CD14-positive monocyte (primary cell): ENCODE results near the gene GYPC. TPM values are rescaled to one million over a fixed set of nuclear protein-coding genes. Genes with fewer than 3 reads are reported as not detected.

ENCODE experiments used
- DNase-seq, 3 donors: peaks; one replicate each; pipeline ENCODE4 v3.0.0-alpha.2; 2011 to 2022
- H2AFZ ChIP-seq: 2 replicates; pipeline ENCODE4 v1.6.0; 2012; ENCODE audit warnings: mild to moderate bottlenecking, low read depth, low read length, inconsistent platforms; ENCODE audit not compliant: insufficient read depth, poor library complexity, severe bottlenecking
- H3K27ac ChIP-seq, 2 donors: 1 replicate in 1 of 2; 2 replicates in 1 of 2; pipeline ENCODE4 v1.5.1; 2012 to 2013; ENCODE audit warnings: low read length in 2 of 2, control low read depth in 1 of 2, inconsistent platforms in 1 of 2, low read depth in 1 of 2, mild to moderate bottlenecking in 1 of 2
- H3K27me3 ChIP-seq, 2 donors: one replicate each; pipeline versions ENCODE4 v1.6.0 to v1.6.1; 2011 to 2013; ENCODE audit warnings: low read length in 2 of 2; ENCODE audit not compliant: control insufficient read depth in 2 of 2, insufficient read depth in 2 of 2
- H3K36me3 ChIP-seq, 2 donors: replicated peaks in 1 of 2; 1 replicate in 1 of 2; 2 replicates in 1 of 2; pipeline versions ENCODE4 v1.5.1 to v1.6.1; 2012 to 2013; ENCODE audit warnings: low read length in 2 of 2, control low read depth in 1 of 2, inconsistent platforms in 1 of 2, mild to moderate bottlenecking in 1 of 2; ENCODE audit not compliant: insufficient read depth in 2 of 2, control insufficient read depth in 1 of 2
- H3K4me1 ChIP-seq, 2 donors: 1 replicate in 1 of 2; 2 replicates in 1 of 2; pipeline versions ENCODE4 v1.5.1 to v1.6.1; 2012 to 2013; ENCODE audit warnings: low read length in 2 of 2, control low read depth in 1 of 2, inconsistent platforms in 1 of 2, mild to moderate bottlenecking in 1 of 2, moderate library complexity in 1 of 2; ENCODE audit not compliant: insufficient read depth in 2 of 2, control insufficient read depth in 1 of 2
- H3K4me2 ChIP-seq: replicated peaks from 2 replicates; pipeline ENCODE3; 2012; ENCODE audit warnings: low read length, moderate library complexity, mild to moderate bottlenecking; ENCODE audit not compliant: poor library complexity, severe bottlenecking; ENCODE audit errors: extremely low read depth
- H3K4me3 ChIP-seq, 3 experiments: fragments of 200-600 bp in 1 of 3; sonication (generic) in 1 of 3; replicated peaks in 1 of 3; 1 replicate in 2 of 3; 2 replicates in 1 of 3; pipeline ENCODE4 v1.5.1; 2011 to 2013; ENCODE audit warnings: low read length in 3 of 3, mild to moderate bottlenecking in 3 of 3, control low read depth in 2 of 3, low read depth in 2 of 3, inconsistent platforms in 1 of 3, moderate library complexity in 1 of 3
- H3K79me2 ChIP-seq: 2 replicates; pipeline ENCODE4 v1.6.0; 2012; ENCODE audit warnings: mild to moderate bottlenecking, control low read depth, inconsistent platforms, low read length, moderate library complexity; ENCODE audit not compliant: insufficient read depth
- H3K9ac ChIP-seq: 2 replicates; pipeline ENCODE4 v1.6.0; 2017; ENCODE audit warnings: low read length, mild to moderate bottlenecking; ENCODE audit not compliant: insufficient read depth, poor library complexity, severe bottlenecking
- H3K9me3 ChIP-seq, 2 donors: replicated peaks in 1 of 2; 1 replicate in 1 of 2; 2 replicates in 1 of 2; pipeline versions ENCODE4 v1.5.1 to v1.6.1; 2012 to 2013; ENCODE audit warnings: low read length in 2 of 2, control low read depth in 1 of 2; ENCODE audit not compliant: control insufficient read depth in 1 of 2, insufficient read depth in 1 of 2
- H4K20me1 ChIP-seq: 2 replicates; pipeline ENCODE4 v1.6.0; 2012; ENCODE audit warnings: mild to moderate bottlenecking, low read length, control low read depth, moderate library complexity; ENCODE audit not compliant: insufficient read depth
- H3K27ac Mint-ChIP-seq, 7 donors: one replicate each; pipeline ENCODE4 v1.8.0; 2020; ENCODE audit warnings: mild to moderate bottlenecking in 7 of 7, mixed read lengths in 7 of 7, moderate library complexity in 6 of 7, inconsistent platforms in 2 of 7
- H3K27me3 Mint-ChIP-seq, 3 donors: one replicate each; pipeline ENCODE4 v1.8.0; 2021 to 2022; ENCODE audit warnings: low read depth in 3 of 3, mild to moderate bottlenecking in 3 of 3, mixed read lengths in 3 of 3, moderate library complexity in 3 of 3, inconsistent platforms in 1 of 3
- H3K36me3 Mint-ChIP-seq, 2 donors: one replicate each; pipeline ENCODE4 v1.8.0; 2020; ENCODE audit warnings: mixed read lengths in 2 of 2, inconsistent platforms in 1 of 2, mild to moderate bottlenecking in 1 of 2
- H3K4me1 Mint-ChIP-seq: one replicate; pipeline ENCODE4 v1.8.0; 2020; ENCODE audit warnings: mild to moderate bottlenecking, mixed read lengths
- H3K4me3 Mint-ChIP-seq, 2 donors: one replicate each; pipeline ENCODE4 v1.8.0; 2020; ENCODE audit warnings: mild to moderate bottlenecking in 2 of 2, mixed read lengths in 2 of 2, moderate library complexity in 1 of 2
- H3K9me3 Mint-ChIP-seq, 7 donors: one replicate each; pipeline ENCODE4 v1.8.0; 2020 to 2022; ENCODE audit warnings: mixed read lengths in 7 of 7, mild to moderate bottlenecking in 6 of 7, moderate library complexity in 6 of 7, inconsistent platforms in 2 of 7
- WGBS: methylation state at CpG from one replicate; pipeline ENCODE4 v1.1.5; 2013; ENCODE audit warnings: missing lambda C conversion rate; ENCODE audit not compliant: insufficient coverage; 5-methylcytosine and 5-hydroxymethylcytosine counted together
- intact Hi-C, 2 donors: fragments of 100-400 bp; cut with micrococcal nuclease; formaldehyde crosslinking; loops; one replicate each; pipeline versions ENCODE4 v1.15.0 to v1.15.1; 2023
- polyA plus RNA-seq, 3 donors: library from polyadenylated mRNA; depleted of rRNA in 1 of 3; unstranded in 2 of 3; stranded (reverse) in 1 of 3; fragments of 300-500 nt in 2 of 3; fragments of >200 nt in 1 of 3; fragmentation: Illumina TruSeq in 2 of 3; gene quantifications; 1 replicate in 2 of 3; 2 replicates in 1 of 3; pipeline ENCODE4 v1.2.3, GENCODE V29; 2012 to 2021
- TF ChIP-seq, protein P1 (sequence below): fragments of 200-600 bp; IDR thresholded peaks from one replicate; pipeline ENCODE4 v1.8.0; 2022; ENCODE audit warnings: antibody characterized with exemption, mild to moderate bottlenecking

The GYPC gene
- polyA plus RNA-seq, 3 donors: 20.0 to 36.1 (median 21.7) TPM

DNA sequence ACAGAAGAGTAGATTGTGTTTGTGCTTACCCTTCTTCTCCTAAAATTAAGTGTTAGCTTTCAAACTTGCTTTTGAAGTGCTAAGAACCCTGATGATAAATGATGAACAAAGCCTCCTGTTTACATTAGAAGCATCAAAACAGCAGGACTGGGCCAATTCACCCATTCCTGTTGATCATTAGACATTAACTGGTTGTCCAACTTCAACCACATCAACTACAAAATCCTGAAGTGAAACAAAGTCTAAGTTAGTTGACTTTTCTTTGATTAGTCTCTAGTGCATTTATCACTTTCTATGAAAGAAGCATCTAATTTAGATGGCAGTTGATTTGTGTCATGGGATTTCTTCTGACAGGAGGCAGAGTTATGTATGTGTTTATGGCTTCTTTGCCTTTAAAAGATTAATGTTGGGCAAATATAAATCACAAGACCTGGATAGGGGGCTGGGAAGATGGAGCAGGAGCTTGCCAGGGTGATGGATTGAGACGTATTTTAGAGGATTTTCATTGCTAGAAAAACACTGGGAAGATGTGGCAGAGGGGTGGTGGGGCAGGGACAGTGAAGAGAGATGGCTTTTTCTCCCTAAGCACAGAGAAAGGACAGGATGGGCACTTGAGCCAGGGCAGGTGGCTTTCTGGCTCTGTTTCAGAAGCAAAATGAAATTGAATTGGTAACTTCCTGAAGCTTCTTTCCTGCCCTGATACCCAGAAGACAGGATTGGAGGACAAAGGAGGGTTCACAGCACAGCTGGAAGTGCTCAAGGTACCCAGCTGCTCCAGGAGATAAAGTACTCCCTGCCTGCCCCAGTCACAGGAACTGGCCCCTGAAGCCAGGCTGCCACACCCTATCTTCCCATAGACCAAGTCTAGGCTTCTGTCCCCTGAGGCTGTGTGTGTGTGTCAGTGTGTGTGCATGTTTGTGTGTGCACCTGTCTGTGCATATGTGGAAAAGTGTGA lies 20.5 kb downstream of the GYPC start:
- Histone ChIP-seq H3K4me3 (no peak overlapping the region), H2AFZ (no peak overlapping the region), H3K27me3 (no peaks in the 10 kb centered on the region), H3K79me2 (peaks cover 81% of the 10 kb centered on the region), H3K9me3 (peaks cover 21 to 23% of the 10 kb centered on the region in 2 donors), H3K9ac (no peak overlapping the region), H4K20me1 (no peaks in the 10 kb centered on the region), H3K4me1 (no peaks in the 10 kb centered on the region), H3K4me2 (no peak overlapping the region), H3K27ac (peak overlapping the region in 1 of 2 donors; percentile 6), H3K36me3 (peaks cover 5 to 40% of the 10 kb centered on the region in 2 donors)
- Mint-ChIP-seq H3K4me1 (peaks cover 4% of the 10 kb centered on the region), H3K9me3 (peaks cover 8 to 28% (median 22%) of the 10 kb centered on the region in 7 donors), H3K27ac (peak overlapping the region in 3 of 7 donors; percentile 10 to 44 (median 21)), H3K36me3 (peaks cover 48 to 59% of the 10 kb centered on the region in 2 donors), H3K27me3 (peaks cover 0 to 3% (median 2%) of the 10 kb centered on the region in 3 donors), H3K4me3 (no peak overlapping the region)
- TF ChIP-seq, protein P1, sequence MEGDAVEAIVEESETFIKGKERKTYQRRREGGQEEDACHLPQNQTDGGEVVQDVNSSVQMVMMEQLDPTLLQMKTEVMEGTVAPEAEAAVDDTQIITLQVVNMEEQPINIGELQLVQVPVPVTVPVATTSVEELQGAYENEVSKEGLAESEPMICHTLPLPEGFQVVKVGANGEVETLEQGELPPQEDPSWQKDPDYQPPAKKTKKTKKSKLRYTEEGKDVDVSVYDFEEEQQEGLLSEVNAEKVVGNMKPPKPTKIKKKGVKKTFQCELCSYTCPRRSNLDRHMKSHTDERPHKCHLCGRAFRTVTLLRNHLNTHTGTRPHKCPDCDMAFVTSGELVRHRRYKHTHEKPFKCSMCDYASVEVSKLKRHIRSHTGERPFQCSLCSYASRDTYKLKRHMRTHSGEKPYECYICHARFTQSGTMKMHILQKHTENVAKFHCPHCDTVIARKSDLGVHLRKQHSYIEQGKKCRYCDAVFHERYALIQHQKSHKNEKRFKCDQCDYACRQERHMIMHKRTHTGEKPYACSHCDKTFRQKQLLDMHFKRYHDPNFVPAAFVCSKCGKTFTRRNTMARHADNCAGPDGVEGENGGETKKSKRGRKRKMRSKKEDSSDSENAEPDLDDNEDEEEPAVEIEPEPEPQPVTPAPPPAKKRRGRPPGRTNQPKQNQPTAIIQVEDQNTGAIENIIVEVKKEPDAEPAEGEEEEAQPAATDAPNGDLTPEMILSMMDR: no peak
- no peak for DNase-seq
- intact Hi-C loops: no loop called here
- 92% methylated on average over 1 of the region's 1 CpG for WGBS

- H3K36me3 Mint-ChIP-seq: peaks cover 45 to 53% of the 10 kb centered on the region in 2 donors
- Histone ChIP-seq H4K20me1 (no peaks in the 10 kb centered on the region), H3K4me2 (no peak overlapping the region), H3K4me1 (peaks cover 5 to 6% of the 10 kb centered on the region in 2 donors), H3K9me3 (peaks cover 21 to 23% of the 10 kb centered on the region in 2 donors), H3K9ac (no peak overlapping the region), H3K36me3 (peaks cover 5 to 44% of the 10 kb centered on the region in 2 donors), H2AFZ (no peak overlapping the region), H3K27me3 (no peaks in the 10 kb centered on the region), H3K4me3 (no peak overlapping the region), H3K79me2 (peaks cover 81% of the 10 kb centered on the region), H3K27ac (peak overlapping the region in 1 of 2 donors; percentile 6)
- intact Hi-C loops: no loop called here
- H3K27ac Mint-ChIP-seq: peak overlapping the region in 3 of 7 donors; percentile 10 to 44 (median 21)
- H3K9me3 Mint-ChIP-seq: peaks cover 8 to 28% (median 22%) of the 10 kb centered on the region in 7 donors
- TF ChIP-seq, protein P1: no peak
- WGBS: 100% methylated on average over 1 of the region's 1 CpG
- no peak overlapping the region for H3K4me3 Mint-ChIP-seq
- no peak for DNase-seq
- H3K27me3 Mint-ChIP-seq: peaks cover 0 to 3% (median 2%) of the 10 kb centered on the region in 3 donors
- peaks cover 11% of the 10 kb centered on the region for H3K4me1 Mint-ChIP-seq
These were observed 21.2 kb downstream of the GYPC start for GRCh38 chr2:126677176-126677538.
